Thyroid gland (tissue), 4 donors: ENCODE results near the gene MARVELD1. TPM values are rescaled to one million over a fixed set of nuclear protein-coding genes. Genes with fewer than 3 reads are reported as not detected.
A peak's percentile ranks its signal among the peaks of the same experiment; 100 is the strongest.

Experiments used
- DNase-seq, 2 donors: peaks; one replicate each; pipeline ENCODE4 v3.0.0-alpha.2; 2019
- H3K27ac ChIP-seq, 3 donors: fragments of 200-600 bp; sonication (generic); 1 replicate in 2 of 3; 2 replicates in 1 of 3; pipeline ENCODE4 v1.5.1; 2016 to 2019; ENCODE audit warnings: mild to moderate bottlenecking in 1 of 3, moderate library complexity in 1 of 3
- H3K27me3 ChIP-seq: fragments of 200-600 bp; sonication (generic); one replicate; pipeline ENCODE4 v1.5.1; 2019
- H3K36me3 ChIP-seq, 2 donors: fragments of 200-600 bp; sonication (generic); one replicate each; pipeline ENCODE4 v1.5.1; 2016 to 2019
- H3K4me1 ChIP-seq, 2 donors: fragments of 200-600 bp; sonication (generic); one replicate each; pipeline ENCODE4 v1.5.1; 2017 to 2019
- H3K4me3 ChIP-seq, 3 donors: fragments of 200-600 bp; sonication (generic); replicated peaks in 1 of 3; 1 replicate in 2 of 3; 2 replicates in 1 of 3; pipeline ENCODE4 v1.5.1; 2016; ENCODE audit warnings: mild to moderate bottlenecking in 1 of 3
- H3K9me3 ChIP-seq: fragments of 200-600 bp; sonication (generic); one replicate; pipeline ENCODE4 v1.5.1; 2017
- POLR2A ChIP-seq, 2 donors: fragments of 450-650 bp; IDR thresholded peaks; one replicate each; pipeline ENCODE4 v1.6.1; 2017; ENCODE audit warnings: antibody characterized with exemption in 2 of 2, mild to moderate bottlenecking in 2 of 2, moderate library complexity in 1 of 2
- WGBS, 2 donors: methylation state at CpG; one replicate each; pipeline ENCODE4 v1.1.5; 2017; 5-methylcytosine and 5-hydroxymethylcytosine counted together
- intact Hi-C: fragments of 100-400 bp; cut with DNase I; formaldehyde crosslinking; loops from one replicate; pipeline ENCODE4 v1.15.1; 2023
- total RNA-seq, 4 donors: library from RNA; depleted of rRNA; stranded (reverse); fragments of >200 nt; gene quantifications; one replicate each; pipeline ENCODE4 v1.2.3, GENCODE V29; 2016
- TF ChIP-seq, protein P1 (sequence below), 6 experiments: fragments of 200-600 bp in 3 of 6; fragments of 450-650 bp in 3 of 6; sonication (generic) in 3 of 6; IDR thresholded peaks; one replicate each; pipeline ENCODE4 v1.5.1; 2016 to 2019; ENCODE audit warnings: antibody characterized with exemption in 6 of 6, mild to moderate bottlenecking in 2 of 6, inconsistent platforms in 1 of 6, moderate library complexity in 1 of 6

MARVELD1 gene
- total RNA-seq, 4 donors from 2014 or later, result 6.0 to 46.6 (median 10.5) TPM

DNA sequence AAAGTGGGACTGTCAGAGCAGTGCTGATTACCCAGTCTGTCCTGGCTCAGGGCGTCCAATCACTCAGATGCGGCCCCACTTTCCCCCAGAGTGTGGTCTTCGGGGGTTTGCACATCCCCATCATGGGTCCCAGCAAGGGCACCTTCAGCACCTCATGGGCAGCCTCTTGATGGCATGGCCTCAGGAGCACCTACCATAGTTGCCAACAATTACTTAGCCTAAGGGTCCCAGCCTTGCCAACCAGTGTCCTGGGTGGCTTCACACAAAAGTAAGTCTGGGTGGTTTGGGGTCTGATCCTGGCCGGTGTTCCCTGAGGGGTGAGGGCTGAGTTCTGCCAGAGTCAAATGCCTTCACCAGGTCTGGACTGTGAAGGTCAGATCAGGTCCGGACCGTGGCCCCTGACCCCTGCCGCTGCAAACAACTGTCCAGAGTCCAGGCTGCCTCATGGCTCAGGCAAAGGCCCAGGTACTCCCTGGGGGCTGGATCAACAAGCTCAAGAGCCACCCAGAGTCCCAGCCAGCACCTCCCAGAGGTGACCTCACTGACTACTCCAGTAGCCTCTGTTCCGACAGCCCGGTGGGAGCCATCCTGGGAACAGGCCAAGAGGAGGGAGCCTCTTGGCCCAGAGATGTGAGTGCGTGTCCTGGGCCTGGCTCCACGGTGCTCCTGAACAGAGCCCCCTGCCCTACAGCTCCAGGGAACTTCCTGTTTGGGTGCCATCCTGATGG lies 6.2 kb upstream of the MARVELD1 start:
- 62 to 96% methylated on average over 4 to 10 of the region's 11 CpGs for WGBS, 2 donors
- DNase-seq, result no peak
- TF ChIP-seq, protein P1, sequence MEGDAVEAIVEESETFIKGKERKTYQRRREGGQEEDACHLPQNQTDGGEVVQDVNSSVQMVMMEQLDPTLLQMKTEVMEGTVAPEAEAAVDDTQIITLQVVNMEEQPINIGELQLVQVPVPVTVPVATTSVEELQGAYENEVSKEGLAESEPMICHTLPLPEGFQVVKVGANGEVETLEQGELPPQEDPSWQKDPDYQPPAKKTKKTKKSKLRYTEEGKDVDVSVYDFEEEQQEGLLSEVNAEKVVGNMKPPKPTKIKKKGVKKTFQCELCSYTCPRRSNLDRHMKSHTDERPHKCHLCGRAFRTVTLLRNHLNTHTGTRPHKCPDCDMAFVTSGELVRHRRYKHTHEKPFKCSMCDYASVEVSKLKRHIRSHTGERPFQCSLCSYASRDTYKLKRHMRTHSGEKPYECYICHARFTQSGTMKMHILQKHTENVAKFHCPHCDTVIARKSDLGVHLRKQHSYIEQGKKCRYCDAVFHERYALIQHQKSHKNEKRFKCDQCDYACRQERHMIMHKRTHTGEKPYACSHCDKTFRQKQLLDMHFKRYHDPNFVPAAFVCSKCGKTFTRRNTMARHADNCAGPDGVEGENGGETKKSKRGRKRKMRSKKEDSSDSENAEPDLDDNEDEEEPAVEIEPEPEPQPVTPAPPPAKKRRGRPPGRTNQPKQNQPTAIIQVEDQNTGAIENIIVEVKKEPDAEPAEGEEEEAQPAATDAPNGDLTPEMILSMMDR (IDR thresholded peaks at IDR 0.05), result no peak
- TF ChIP-seq POLR2A (IDR thresholded peaks at IDR 0.05), result no peak
- Histone ChIP-seq H3K27me3 (no peaks in the 10 kb centered on the region), H3K4me1 (peaks cover 0 to 14% of the 10 kb centered on the region in 2 donors), H3K9me3 (no peaks in the 10 kb centered on the region), H3K36me3 (no peaks in the 10 kb centered on the region), H3K27ac (no peak overlapping the region), H3K4me3 (no peak overlapping the region)
- intact Hi-C loops, result no loop called here

DNA sequence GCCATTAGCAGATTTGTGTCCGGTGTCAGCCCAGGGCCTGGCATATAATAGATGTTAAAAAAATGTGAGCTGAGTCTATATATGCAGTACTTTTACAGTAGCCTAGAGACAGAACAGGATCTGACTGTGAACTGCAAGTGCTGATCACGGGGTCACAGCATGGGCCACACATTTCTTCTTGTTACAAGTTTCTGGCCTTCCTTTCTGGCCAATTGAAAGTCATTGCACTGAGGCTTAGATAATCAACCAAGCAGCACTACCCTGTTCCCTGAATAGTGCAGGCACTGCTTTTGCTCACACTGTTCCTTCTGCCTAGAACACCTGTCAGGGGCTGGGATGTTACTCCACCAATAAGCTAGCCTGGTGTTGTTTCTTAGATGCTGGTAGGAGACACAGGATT lies 5.4 kb upstream of the MARVELD1 start:
- Histone ChIP-seq H3K9me3 (no peaks in the 10 kb centered on the region), H3K4me3 (no peak overlapping the region), H3K4me1 (peaks cover 0 to 21% of the 10 kb centered on the region in 2 donors), H3K27ac (no peak overlapping the region), H3K27me3 (no peaks in the 10 kb centered on the region), H3K36me3 (no peaks in the 10 kb centered on the region)
- DNase-seq, result no peak
- TF ChIP-seq, protein P1 (IDR thresholded peaks at IDR 0.05), result no peak
- TF ChIP-seq POLR2A (IDR thresholded peaks at IDR 0.05), result no peak
- WGBS, 2 donors, result 93% methylated on average over 2 of the region's 2 CpGs
- intact Hi-C loops, result no loop called here

DNA sequence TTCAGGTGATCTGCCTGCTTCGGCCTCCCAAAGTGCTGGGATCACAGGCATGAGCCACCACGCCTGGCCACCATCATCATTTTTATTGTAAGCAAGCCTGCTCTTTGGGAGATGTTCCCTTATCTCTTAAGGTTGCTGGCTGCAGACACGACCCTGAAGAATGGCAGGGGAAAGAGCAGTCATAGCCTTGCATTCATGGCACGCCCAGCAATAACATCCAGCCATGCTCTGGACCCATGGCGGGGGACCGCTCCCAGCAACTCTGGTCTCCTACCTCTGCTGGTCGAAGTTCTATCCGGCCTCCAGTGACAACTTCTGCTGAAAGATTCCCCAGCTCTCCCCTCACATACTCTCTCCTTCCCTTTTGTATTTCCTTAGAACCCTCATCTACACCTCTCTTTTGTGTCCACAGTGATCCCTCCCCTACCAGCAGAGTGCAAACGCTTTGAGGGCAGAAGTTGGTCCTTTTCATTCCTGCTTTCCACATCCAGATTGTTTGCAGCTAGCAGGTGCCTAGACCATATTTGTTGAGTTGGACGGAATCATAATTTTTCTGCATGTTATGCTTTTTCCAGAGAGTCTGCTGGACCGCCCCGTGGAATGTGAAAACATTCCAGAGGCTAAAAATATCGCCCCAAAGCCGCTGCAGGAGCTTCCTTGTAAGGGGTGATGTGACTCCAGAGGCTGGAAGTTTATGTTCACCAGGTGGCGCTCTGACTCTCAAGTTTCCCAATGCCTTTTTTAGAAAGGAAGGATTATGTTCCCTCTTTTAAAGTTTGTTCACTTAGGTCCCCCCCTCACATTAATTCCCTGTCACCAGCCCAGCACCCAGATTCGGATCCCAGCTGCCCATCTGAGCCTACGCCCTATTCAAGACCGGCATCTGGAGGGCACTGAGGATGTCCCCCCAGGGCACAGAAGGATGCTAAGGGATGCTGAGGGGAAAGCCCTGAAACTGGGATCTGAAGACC lies 4.3 kb upstream of the MARVELD1 start:
- no peaks in the 10 kb centered on the region for H3K9me3 ChIP-seq
- H3K36me3 ChIP-seq, result no peaks in the 10 kb centered on the region
- H3K27me3 ChIP-seq, result no peaks in the 10 kb centered on the region
- H3K4me3 ChIP-seq, result no peak overlapping the region
- 40 to 41% methylated on average over 18 of the region's 18 CpGs for WGBS, 2 donors
- no peak for TF ChIP-seq POLR2A (IDR thresholded peaks at IDR 0.05)
- TF ChIP-seq, protein P1 (IDR thresholded peaks at IDR 0.05), result peak in 5 of 6 experiments; percentile 39 to 75 (median 63)
- peaks cover 0 to 24% of the 10 kb centered on the region in 2 donors for H3K4me1 ChIP-seq
- intact Hi-C loops, result no loop called here
- no peak overlapping the region for H3K27ac ChIP-seq
- DNase-seq, result peak; percentile 69 to 79

DNA sequence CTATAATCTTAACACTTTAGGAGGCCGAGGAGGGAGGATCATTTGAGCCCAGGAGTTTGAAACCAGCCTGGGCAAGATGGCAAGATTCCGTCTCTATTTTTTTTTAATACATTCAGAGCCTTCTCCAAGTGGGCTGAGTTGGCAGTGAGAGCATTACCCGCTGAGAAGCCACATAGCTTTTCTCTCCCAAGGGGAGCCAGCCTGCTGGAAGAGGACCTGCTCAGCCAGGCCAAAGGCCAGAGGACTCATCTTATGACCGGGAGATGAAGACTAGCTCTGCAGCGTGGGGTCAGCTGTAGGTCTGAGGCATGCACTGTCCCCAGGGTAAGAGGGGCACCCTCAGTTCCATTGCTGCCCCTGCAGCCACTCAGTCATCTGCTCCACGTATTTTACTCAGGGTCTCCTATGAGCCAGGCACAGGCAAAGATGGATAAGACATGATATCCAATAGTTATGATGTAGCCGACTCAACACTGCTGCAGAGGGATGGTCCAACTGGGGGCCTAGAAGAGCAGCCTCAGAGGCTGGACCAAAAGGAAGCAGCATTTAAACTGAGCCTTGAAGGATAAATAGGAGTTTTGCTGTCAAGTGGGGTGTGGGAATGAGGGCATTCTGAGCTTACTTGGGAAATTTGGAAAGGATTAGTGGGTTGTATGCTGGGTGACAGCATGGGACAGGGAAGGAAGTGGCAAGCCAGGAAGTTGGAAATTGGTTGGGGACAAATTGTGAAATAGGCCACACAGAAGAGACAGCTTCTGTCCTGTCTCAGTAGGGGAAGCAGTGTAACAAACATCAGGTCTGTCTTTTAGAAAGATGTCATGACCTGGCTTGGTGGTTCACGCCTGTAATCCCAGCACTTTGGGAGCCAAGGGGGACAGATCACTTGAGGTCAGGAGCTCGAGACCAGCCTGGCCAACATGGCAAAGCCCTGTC lies 1.6 kb upstream of the MARVELD1 start:
- DNase-seq, result no peak
- Histone ChIP-seq H3K4me1 (peaks cover 0 to 38% of the 10 kb centered on the region in 2 donors), H3K4me3 (no peak overlapping the region), H3K36me3 (no peaks in the 10 kb centered on the region), H3K27me3 (no peaks in the 10 kb centered on the region), H3K27ac (peak overlapping the region in 1 of 3 donors; percentile 17), H3K9me3 (no peaks in the 10 kb centered on the region)
- intact Hi-C loops, result no loop called here
- no peak for TF ChIP-seq POLR2A (IDR thresholded peaks at IDR 0.05)
- TF ChIP-seq, protein P1 (IDR thresholded peaks at IDR 0.05), result no peak
- WGBS, 2 donors, result 76 to 86% methylated on average over 9 of the region's 9 CpGs
